ENCODE results near the gene SPEM2.
"Not testable (repeated sequence)": the region's sequence is repeated elsewhere in the genome, so short reads cannot be mapped to it uniquely, and the experiment has no call there.

SPEM2 gene

GRCh38 chr17:7468804-7469389, 43.5 kb downstream of the SPEM2 start:
- TF ChIP-seq CTCF (IDR thresholded peaks at IDR 0.05; ENCODE audit: low read depth, low read length): no peak
- no peak for DNase-seq (ENCODE audit: extremely low read depth, low read depth)

- not testable (repeated sequence) for DNase-seq (ENCODE audit: extremely low read depth, low read depth)
These were observed 44.4 kb downstream of the SPEM2 start for GRCh38 chr17:7469843-7470242.

DNA sequence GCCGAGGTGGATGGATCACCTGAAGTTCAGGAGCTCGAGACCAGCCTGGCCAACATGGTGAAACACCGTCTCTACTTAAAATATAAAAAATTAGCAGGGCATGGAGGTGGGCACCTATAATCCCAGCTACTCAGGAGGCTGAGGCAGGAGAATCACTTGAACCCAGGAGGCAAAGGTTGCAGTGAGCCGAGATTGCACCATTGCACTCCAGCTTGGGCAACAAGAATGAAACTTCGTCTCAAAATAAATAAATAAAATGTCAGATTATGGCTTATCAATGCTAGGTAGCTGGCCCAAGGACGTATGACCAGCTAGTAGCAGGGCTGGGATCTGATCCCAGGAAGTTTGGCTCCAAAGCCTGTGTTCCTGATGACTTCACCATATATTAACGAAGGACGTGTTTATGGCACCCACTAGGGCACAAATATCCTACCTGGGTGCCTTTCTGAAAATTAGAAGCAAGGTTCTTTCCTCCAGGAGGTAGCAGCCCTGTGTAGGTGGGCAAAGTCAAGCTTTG, 45.1 kb downstream of the SPEM2 start:
- not testable (repeated sequence) for DNase-seq (ENCODE audit: extremely low read depth, low read depth)

GRCh38 chr17:7471729-7472128, 46.3 kb downstream of the SPEM2 start:
- TF ChIP-seq CTCF (IDR thresholded peaks at IDR 0.05; ENCODE audit: low read depth, low read length): no peak

DNA sequence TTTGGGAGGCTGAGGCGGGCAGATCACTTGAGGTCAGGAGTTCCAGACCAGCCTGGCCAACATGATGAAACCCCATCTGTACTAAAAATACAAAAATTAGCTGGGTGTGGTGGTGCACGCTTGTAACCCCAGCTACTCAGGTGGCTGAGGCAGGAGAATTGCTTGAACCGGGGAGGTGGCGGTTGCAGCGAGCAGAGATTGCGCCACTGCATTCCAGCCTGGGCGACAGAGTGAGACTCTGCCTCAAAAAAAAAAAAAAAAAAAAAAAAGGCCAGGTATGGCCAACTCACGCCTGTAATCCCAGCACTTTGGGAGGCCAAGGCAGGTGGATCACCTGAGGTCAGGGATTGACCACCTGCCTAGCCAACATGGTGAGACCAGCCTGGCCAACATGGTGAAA, 49.4 kb downstream of the SPEM2 start:
- DNase-seq (ENCODE audit: extremely low read depth, low read depth): not testable (repeated sequence)

More at GRCh38 chr17:7471729-7472128, 46.3 kb downstream of the SPEM2 start:
- DNase-seq (ENCODE audit: extremely low read depth, low read depth): no peak

DNA sequence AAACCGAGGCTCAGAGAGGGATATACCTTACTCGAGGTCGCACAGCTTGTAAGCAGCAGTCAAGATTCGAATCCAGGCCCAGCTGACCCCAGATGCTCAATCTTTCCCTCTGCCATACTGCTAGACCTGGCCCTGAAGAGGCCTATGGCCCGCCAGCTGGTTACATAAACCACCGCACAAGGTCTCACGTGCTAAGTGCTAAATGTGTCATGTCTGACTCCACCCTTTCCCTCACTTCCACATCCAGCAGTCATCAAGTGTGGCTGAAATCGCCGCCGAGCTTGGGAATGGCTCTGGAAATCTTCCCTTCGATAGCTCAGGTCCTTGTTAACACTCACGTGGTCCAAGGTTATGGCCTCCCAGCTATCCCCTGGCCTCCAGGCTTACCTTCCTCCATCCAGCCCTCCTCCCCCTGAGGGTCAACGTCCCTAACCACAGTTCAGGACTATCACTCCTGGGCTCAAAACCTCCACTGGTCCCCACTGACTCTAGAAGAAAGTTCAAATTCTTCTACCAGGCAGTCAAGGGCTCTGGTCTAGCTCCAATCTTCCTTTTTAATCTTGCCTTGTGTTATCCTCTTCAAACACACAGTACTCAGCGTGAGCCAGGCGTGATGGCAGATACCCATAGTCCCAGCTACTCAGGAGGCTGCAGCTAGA, 50.5 kb downstream of the SPEM2 start:
- no peak for TF ChIP-seq CTCF (IDR thresholded peaks at IDR 0.05; ENCODE audit: low read depth, low read length)
- DNase-seq (ENCODE audit: extremely low read depth, low read depth): no peak

DNA sequence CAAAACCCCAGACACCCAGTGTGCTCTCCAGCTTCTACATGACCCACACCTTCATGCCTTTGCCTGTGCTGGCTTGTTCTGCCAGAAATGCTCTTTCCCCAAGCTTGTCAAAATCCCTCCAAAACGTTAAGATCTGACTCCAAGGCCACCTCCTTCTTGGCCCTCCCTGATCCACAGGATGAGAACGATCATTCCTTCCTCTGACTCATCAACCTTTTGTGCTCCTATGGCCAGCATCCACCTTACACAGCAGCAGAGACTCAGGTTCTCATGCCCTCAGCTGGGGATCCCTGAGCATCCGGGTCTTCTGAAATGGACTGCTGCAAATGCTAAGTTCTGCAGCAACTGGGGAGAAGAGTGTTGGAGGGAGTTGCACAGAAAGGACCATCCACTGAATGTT, 51.1 kb downstream of the SPEM2 start:
- no peak for DNase-seq (ENCODE audit: extremely low read depth, low read depth)
- TF ChIP-seq CTCF (IDR thresholded peaks at IDR 0.05; ENCODE audit: low read depth, low read length): no peak

DNA sequence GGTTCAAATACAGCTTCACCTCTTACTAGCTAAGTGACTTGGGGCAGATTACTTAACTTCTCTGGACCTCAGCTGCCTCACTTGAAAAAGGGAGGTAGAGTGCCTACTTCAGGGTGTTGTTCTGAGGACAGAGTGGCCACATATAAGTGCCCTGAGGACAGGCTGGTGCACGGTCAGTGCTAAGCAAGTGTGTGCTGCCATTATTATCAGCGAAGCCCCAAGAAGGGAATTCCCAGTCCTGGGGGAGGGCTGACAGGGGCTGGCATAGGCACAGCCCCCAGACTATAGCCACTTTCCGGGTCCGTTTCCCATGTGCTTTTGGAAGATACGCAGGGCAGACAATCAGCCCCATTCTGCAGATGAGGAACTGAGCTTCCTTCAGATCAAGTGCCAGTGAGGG, 51.5 kb downstream of the SPEM2 start:
- no peak for DNase-seq (ENCODE audit: extremely low read depth, low read depth)
- TF ChIP-seq CTCF (IDR thresholded peaks at IDR 0.05; ENCODE audit: low read depth, low read length): no peak
